Testis (tissue), 2 donors: ENCODE results near the gene GPATCH4.

Experiments
- POLR2A ChIP-seq: fragments of 450-650 bp; IDR thresholded peaks from one replicate; pipeline ENCODE4 v1.6.1; 2017; ENCODE audit warnings: antibody characterized with exemption, mild to moderate bottlenecking, moderate library complexity
- TF ChIP-seq, protein P1 (sequence below), 3 experiments: fragments of 450-650 bp in 2 of 3; fragments of 200-600 bp in 1 of 3; sonication (generic) in 1 of 3; IDR thresholded peaks; one replicate each; pipeline ENCODE4 v1.5.1; 2016 to 2019; ENCODE audit warnings: antibody characterized with exemption in 3 of 3, mild to moderate bottlenecking in 2 of 3, moderate library complexity in 1 of 3

DNA sequence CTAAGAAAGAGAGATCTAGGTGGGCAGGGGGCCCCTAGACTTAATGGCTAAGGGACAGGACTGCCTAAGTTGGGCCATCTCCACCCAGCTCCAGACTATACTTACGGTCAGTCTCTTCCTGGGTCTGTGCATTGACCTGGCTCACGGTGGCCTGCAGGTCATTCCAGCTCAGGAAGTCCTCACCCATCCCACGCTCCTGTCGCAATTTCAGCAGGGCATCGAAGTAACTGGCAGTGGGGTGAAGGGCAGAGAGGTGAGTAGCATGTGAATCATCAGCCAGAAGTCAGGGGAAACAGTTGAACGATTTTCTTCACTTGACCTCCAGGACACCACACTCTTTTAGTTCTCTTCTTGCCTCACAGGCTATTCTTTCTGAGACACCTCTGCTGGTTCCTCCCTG lies 49.4 kb downstream of the GPATCH4 start:
- no peak for TF ChIP-seq POLR2A
- TF ChIP-seq, protein P1, sequence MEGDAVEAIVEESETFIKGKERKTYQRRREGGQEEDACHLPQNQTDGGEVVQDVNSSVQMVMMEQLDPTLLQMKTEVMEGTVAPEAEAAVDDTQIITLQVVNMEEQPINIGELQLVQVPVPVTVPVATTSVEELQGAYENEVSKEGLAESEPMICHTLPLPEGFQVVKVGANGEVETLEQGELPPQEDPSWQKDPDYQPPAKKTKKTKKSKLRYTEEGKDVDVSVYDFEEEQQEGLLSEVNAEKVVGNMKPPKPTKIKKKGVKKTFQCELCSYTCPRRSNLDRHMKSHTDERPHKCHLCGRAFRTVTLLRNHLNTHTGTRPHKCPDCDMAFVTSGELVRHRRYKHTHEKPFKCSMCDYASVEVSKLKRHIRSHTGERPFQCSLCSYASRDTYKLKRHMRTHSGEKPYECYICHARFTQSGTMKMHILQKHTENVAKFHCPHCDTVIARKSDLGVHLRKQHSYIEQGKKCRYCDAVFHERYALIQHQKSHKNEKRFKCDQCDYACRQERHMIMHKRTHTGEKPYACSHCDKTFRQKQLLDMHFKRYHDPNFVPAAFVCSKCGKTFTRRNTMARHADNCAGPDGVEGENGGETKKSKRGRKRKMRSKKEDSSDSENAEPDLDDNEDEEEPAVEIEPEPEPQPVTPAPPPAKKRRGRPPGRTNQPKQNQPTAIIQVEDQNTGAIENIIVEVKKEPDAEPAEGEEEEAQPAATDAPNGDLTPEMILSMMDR (IDR thresholded peaks at IDR 0.05): no peak
